ENCODE results near the gene SAA1.
"Not testable (repeated sequence)": the region's sequence is repeated elsewhere in the genome, so short reads cannot be mapped to it uniquely, and the experiment has no call there.

The SAA1 gene

GRCh38 chr11:18245396-18245795, 20.7 kb upstream of the SAA1 start:
- TF ChIP-seq CTCF (conservative IDR thresholded peaks at IDR 0.05; ENCODE audit: low read length): no peak
- no peak overlapping the region for H3K4me3 ChIP-seq (ENCODE audit: low read length)
- no peak for DNase-seq (ENCODE audit: low read depth)

GRCh38 chr11:18246379-18247190, 19.5 kb upstream of the SAA1 start:
- not testable (repeated sequence) for DNase-seq (ENCODE audit: low read depth); H3K4me3 ChIP-seq (ENCODE audit: low read length)

GRCh38 chr11:18247191-18247581, 18.9 kb upstream of the SAA1 start:
- DNase-seq (ENCODE audit: low read depth): not testable (repeated sequence)

GRCh38 chr11:18248561-18248960, 17.5 kb upstream of the SAA1 start, which contains the start of gene SAA2:
Gene SAA2, minus strand, starts transcription at chr11:18248668. Its CDS starts 657 bp downstream, at chr11:18248011.
- TF ChIP-seq CTCF (conservative IDR thresholded peaks at IDR 0.05; ENCODE audit: low read length): no peak
- DNase-seq (ENCODE audit: low read depth): peak; percentile 9
- H3K4me3 ChIP-seq (ENCODE audit: low read length): no peak within 1 kb of the TSS

More at GRCh38 chr11:18247191-18247581, 18.9 kb upstream of the SAA1 start:
- H3K4me3 ChIP-seq (ENCODE audit: low read length): not testable (repeated sequence)

GRCh38 chr11:18253233-18253632, 12.8 kb upstream of the SAA1 start:
- no peak for DNase-seq (ENCODE audit: low read depth)
- no peak overlapping the region for H3K4me3 ChIP-seq (ENCODE audit: low read length)
- 0 out of 2 replicates have a peak, but pooled peaks have one; percentile 12 for TF ChIP-seq CTCF (conservative IDR thresholded peaks at IDR 0.05; ENCODE audit: low read length)

- TF ChIP-seq CTCF (conservative IDR thresholded peaks at IDR 0.05; ENCODE audit: low read length): no peak
- H3K4me3 ChIP-seq (ENCODE audit: low read length): no peak overlapping the region
- no peak for DNase-seq (ENCODE audit: low read depth)
These were observed 12.2 kb upstream of the SAA1 start for GRCh38 chr11:18253778-18254338.

- no peak for TF ChIP-seq CTCF (conservative IDR thresholded peaks at IDR 0.05; ENCODE audit: low read length)
- H3K4me3 ChIP-seq (ENCODE audit: low read length): no peak overlapping the region
- DNase-seq (ENCODE audit: low read depth): no peak
These were observed 11.2 kb upstream of the SAA1 start for GRCh38 chr11:18254781-18255361.

GRCh38 chr11:18259259-18259658, 6.8 kb upstream of the SAA1 start:
- DNase-seq (ENCODE audit: low read depth): no peak
- H3K4me3 ChIP-seq (ENCODE audit: low read length): no peak overlapping the region
- TF ChIP-seq CTCF (conservative IDR thresholded peaks at IDR 0.05; ENCODE audit: low read length): no peak
